Fibroblast of skin of back (primary cell): ENCODE data around the gene ASAH2.
"Not testable (repeated sequence)": the region's sequence is repeated elsewhere in the genome, so short reads cannot be mapped to it uniquely, and the experiment has no call there.

Source experiments
- DNase-seq: peaks from one replicate; pipeline ENCODE4 v3.0.0-alpha.2; 2013

The ASAH2 gene

DNA sequence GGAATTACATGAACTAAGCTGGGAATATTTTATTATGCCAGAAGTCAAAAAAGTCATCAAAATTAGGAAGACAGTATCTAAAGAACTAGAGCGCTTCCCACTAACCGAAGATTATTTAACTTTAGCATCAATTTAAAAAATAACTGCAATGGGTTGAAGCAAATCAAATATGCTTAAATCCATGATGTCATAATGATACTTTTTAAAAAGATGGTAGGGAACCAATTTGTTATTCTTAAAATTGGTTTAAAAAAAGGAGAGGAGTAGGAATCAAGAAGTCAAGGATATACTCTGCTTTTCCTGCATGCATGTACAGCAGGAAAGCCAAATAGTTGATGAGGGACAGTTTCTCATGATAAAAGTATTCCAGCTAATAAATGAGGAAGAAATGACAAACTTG, 3.2 kb upstream of the ASAH2 start:
- DNase-seq: no peak

DNA sequence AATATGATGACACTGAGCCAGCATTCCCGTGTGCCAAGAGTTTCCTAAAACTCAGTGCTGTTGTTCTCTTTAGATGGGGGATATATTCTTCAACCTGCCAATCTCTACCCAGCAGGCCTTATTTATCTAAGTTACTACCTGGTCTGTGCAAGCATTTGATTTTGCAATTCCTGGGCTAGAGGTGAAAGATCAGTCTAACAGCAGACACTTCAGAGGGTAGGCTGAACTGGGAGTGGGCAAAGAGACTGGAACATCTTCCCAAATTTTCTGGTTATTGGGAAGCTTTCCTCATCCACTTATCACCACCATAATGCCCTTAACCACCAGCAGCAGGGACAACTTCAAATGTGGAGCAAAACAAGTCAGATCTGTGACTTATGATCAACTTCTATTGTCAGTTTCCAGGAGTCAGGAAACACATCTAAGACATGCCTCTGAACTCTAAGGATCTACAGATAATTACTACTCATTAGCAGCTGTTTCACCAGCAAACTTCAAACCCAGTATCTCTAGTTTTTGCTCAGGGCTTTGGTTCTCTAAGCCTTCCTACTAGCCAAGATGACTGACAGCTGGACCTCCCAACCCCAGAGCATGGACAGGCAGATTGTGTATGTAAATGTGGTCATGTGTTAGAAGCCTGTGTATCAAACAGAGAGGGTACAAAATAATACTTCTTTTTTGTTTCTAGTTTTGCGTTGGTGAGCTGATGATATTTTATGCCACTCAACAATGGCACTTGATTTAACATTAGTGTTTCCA, 1.0 kb downstream of the ASAH2 start:
- DNase-seq: no peak

DNA sequence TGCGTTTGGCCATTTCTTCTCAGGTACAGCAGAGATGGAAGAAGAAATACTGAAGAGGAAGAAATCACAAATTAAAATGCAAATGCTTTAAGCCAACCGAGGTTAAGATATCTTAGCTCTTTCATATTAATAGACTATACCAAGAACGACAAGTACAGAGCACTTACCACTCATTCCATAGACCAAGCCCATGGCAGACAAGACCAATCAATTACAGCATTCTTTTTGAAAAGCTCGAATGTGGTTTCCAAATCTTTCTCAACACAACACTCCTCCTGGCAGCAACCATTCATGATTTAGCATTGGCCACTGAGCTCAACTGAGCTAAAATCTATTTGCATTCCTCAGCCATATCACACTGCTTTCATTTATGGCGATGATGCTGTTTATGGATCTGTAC, 2.7 kb downstream of the ASAH2 start:
- DNase-seq: no peak

DNA sequence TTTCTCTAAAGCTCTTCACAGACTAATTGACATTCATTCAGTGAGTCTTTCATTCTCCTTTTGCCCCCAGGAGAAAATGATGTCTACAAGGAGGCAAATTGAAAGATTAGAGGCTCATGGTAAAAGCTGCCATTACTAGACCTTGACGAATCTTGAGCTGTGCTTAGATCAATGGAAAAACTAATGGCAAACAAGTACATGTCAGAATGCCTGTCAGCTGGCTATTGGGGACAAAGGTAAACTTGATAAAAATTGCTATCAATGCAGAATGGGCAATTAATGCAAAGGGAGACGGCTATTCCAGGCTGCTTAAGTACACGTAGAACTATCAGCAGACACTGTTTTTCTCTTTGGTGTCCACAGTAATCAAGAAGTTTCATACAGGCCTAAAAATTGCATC, 3.3 kb downstream of the ASAH2 start:
- no peak for DNase-seq

DNA sequence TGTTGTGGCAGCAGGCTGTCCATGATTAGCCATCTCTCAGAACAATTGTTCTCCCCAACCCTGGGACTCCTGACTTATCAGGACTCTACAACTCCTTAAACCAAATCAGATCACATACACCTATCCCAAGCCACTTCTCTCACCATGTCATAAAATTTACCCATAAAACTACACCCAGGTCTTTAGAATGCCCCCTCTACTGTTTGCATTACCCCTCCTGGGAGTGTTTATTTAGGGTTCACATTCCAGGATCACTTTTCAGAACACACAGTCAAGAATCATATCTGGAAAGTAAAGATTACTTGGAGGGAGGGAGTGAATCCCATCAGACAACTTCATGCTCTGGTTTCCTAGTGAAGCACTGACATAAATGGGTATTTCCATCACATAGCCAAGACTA, 7.1 kb downstream of the ASAH2 start:
- no peak for DNase-seq

DNA sequence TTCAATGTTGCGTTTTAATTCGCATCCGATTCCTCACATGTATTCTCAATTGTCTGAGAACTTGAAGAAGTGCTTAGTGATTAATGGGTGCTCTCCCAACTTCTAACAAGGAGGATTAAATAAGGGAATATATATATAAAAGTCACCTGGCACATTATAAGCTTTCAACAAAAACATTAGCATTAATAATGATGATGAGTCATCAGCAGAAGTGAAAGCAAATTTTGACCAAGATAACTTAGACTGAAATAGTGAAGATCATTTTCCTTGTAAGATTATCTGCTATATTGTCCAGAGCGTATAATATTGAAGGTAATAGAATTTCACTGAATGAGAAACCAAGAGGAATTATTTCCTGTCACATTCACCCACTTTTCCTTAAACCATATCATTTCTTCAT, 8.5 kb downstream of the ASAH2 start:
- DNase-seq: no peak

DNA sequence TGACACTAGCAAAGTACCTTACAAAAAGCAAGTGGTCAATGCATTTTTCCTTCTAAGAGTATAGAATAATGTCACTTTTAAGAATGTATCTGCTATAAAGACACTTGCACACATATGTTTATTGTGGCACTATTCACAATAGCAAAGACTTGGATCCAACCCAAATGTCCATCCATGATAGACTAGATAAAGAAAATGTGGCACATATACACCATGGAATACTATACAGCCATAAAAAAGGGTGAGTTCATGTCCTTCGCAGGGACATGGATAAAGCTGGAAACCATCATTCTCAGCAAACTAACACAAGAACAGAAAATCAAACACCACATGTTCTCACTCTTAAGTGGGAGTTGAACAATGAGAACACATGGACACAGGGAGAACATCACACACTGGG, 9.8 kb downstream of the ASAH2 start:
- DNase-seq: not testable (repeated sequence)

DNA sequence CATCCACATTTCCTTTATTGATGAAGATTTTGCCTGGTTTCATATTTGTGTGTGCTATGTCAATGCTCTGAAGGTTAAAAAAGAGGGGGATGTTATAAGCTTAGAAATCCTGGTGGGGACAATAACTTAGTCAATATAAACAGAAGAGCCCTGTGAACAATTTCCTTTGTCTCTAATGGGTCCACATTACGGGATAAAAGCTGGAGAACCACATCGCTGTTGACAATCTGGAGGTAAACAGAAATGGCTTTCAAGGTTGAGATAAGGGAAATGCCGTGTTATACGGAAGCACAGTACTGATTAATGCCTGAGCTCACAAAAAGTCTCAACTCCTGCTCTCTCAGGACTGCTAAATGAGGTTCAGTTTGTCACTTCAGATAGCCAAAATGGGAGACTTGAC, 16.8 kb downstream of the ASAH2 start:
- no peak for DNase-seq

DNA sequence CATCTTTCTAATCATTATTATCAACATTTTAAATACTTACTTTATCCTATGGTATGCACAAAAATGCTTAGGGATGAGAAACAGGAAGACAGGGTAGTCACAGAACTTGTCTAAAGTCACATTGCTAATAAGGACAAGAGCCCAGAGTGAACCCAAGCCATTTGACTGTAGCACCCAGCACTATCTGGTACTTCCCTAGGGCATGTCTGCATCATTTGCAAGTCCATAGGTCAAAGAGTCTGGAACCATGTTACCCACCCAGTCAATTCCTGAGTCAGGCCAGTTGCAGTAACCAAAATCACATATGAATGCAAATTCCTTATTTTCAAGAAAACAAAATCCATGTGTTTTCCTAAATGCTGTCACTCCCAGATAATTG, 19.1 kb downstream of the ASAH2 start:
- no peak for DNase-seq

DNA sequence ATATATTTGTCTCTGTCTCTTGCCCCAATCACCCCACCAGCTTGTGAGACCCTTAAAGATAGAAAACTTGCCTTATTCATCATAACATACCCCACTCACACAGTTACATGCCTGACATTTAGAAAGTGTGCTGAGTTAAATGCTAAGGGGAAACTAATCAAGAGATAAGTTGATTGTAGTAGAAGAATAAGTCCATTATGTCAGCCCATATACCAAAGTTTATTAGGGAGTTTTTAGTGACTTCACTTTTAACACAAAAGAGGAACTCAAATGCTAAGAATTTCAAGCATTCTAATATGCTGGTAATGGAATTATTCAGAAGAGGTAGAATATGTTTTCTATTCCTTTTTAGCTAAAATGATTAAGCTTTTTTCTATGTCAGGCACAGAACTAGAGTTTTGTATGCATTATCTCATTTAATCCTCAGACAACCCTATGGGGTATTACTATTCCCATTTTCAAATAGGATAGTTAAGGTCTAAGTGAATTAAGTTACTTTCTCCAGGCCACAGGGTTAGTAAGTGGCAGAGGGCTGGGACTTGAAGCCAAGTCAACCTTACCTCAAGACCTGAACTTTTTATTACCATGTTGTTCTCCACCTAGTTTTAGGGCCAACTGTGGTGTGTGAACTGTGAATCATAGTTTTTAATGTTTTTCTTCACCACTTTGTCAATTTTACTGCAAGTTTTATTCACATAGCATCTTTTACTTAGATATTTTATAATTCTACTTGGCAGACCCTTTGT, 19.6 kb downstream of the ASAH2 start:
- no peak for DNase-seq

DNA sequence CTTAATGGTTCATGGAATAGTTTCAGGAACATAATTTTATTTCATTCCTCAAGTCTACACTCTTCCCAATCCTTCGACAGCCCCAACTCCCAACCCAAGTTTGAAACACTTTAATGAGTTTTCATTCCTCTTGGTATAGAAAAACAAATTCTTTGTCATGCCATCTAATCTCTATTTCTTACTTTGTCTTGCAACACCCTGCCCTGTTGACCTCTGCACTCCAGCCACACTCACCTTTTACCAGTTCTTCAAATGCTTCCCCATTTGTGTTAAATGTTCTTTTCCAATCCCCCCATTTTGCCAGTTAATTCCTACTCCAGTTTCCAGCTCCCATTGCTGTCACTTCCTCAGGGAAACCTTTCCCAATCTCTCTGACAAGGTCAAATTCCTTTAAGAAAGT, 21.9 kb downstream of the ASAH2 start:
- no peak for DNase-seq

DNA sequence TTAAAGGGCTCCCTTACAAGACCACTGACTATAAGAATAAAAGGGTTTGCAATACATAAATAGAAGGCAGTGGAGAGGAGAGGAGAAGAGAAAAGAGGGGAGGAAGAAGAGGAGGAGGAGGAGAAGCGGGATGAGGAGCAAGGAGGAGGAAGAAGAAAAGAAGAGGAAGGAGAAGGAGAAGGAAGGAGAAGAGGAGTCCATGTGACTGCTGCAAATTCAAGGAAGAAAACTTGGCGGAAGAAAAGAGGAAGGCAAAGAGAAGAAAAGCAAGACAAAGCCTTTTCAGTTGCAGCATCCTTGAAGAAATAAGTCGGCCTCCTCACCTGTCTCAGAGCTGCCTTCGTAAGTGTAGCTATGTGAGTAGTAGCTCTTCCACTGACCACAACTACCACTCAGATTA, 22.6 kb downstream of the ASAH2 start:
- no peak for DNase-seq

DNA sequence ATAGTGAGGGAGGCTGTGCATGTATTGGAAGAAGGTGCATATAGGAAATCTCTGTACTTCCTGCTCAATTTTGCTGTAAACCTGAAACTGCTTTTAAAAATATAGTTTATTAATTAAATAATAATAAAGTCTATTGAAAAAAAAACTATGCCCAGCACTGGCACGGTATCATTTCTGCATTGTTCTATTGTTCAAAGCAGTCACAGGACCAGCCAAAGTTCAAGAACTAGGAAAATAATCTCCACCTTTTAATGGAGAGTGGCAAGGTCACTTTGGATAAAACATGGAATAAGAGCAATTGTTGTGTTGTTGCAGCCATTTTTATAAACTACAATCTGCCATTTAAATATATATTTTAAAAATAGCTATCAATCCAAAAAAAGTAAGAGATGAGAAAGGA, 24.7 kb downstream of the ASAH2 start:
- DNase-seq: no peak

DNA sequence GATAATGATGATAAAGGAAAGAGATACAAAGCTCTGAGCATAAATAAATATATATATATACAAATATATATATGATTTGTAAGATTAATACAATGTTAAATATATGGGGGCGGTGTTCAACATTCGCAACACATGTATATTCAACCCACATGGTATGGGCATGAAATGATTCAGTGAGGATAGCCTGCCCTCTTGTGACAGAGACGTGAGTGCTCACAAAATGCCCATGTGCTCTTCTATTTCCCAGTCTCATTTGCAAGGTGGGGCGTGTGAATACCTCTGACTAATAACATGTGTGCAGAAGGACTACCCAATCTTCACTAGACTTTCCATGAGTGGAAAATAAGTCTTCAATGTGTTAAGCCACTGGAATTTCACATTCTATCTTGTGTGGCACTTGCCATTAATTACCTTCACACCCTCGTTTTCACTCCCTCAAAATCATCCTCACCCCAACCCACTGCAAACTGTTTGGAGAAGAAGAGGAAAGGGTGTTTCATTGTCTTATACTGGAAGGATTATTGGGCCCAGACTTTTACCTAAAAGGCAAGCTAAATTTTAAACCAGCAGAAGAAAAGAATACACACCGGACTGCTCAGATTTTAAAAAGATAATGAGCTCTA, 26.9 kb downstream of the ASAH2 start:
- DNase-seq: peak; percentile 72

DNA sequence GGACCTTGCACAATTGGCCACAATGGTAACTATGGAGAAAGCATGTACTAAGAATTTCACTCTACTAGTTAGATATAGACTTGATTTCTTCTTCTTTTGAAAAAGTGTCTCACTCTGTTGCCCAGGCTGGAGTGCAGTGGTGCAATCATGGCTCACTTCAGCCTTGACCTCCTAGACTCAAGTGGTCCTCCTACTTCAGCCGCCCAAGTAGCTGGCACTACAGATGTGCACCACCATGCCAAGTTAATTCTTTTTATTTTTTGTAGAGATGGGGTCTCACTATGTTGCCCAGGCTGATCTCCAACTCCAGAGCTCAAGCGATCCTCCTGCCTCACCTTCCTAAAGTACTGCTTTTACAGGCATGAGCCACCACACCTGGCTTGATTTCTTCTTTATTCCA, 29.1 kb downstream of the ASAH2 start:
- no peak for DNase-seq

DNA sequence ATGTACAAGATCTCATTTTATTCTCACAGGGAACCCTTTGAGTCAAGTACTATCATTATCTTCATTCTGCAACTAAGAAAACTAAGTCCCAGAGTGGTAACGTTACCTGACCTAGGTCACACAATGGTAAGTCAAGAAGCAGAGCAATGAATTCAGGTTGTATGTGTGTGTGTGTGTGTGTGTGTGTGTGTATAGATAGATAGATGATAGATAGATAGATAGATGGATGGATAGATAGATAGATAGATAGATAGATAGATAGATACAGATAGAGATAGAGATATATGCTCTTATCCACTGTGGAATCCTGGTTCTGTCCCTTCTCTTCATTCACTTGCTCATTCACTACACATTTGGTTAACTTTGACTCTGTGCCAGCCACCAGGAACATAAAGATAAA, 29.8 kb downstream of the ASAH2 start:
- no peak for DNase-seq

DNA sequence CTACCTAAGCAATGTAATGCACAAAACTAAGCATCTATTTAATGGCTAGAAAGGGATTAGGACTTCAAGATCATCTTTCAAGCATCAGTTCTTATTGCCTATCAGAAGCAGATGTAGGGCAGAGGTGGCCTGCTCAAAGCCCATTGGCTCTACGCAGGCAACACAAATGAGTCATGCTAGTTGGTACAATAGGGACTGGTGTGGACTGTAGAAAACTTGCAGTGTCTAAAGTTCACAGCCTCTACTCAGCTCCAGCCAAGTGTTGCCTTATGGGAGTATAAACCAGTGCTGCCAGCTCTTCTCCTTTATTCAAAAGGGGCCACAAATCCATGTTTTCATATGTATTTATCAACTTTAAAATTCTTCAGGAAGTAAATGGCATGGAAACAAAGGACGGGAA, 31.7 kb downstream of the ASAH2 start:
- DNase-seq: no peak

DNA sequence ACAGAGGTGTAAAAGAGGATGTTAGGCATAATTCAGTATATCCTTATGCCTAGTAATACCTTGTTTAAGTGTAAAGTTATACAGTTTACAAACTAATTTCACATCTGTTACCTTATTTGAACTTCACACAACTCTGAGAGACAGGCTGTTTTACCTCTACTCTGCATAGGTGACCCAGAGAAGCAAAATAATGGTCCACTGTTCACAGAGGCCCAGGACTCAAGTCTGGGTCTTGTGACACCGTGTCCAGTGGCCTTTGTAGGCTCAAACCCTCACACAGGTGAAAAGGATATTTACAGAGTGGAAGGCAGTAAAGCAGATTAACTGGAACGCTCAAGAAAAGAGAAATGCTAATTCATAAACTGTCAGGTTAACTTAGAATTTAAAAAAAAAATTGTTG, 32.1 kb downstream of the ASAH2 start:
- no peak for DNase-seq

DNA sequence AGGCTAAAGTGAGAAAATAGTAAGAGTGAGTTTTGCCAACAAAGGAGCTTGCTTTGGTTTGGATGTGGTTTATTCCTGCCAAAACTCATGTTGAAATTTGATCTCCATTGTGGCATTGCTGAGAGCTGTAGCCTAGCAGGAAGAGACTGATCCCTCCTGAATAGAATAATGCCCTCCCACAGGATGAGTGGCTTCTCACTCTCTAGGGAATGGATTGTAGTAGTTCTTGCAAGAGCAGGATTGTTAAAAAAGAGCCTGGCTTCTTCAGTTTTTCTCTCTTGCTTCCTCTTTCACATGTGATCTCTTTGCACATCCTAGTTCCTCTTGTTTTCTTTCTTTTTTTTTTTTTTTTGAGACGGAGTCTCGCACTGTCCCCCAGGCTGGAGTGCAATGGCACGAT, 34.4 kb downstream of the ASAH2 start:
- DNase-seq: peak; percentile 30

DNA sequence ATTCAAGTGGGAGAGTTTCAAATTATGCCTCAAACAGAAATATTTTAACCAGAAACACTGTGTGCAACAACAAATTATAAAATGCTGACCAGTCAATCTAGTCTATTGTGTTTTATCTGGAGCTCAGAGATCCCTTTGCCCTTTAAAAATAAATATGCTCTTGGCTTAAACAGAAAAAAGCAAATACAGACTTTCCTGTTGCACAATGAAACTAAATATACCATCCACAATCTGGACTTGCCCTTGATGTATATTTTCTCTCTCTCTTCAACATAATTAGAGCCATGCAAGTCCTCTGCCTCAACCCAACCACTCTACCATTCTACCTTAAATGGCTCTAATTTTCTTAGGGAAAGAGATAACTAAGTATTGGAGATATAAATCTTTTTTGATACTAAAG, 34.9 kb downstream of the ASAH2 start:
- DNase-seq: no peak

DNA sequence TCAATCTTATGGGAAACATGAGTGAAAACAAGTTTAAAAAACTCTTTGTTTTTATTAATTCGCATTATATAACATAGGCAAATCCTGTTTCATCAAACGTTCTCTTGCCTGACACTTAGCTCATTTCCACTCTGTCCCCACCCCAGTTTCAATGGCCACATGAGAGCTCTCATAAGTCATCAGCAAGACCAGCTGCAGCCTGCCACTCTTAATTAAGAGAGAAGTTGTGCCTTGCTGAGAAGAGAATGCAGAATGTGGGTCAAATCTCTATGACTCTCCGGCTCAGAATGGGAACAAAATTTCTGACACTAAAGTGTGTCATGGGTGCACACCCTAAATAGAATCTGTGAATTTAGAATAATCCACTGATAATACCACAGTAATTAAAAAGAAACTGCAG, 39.6 kb downstream of the ASAH2 start:
- no peak for DNase-seq

DNA sequence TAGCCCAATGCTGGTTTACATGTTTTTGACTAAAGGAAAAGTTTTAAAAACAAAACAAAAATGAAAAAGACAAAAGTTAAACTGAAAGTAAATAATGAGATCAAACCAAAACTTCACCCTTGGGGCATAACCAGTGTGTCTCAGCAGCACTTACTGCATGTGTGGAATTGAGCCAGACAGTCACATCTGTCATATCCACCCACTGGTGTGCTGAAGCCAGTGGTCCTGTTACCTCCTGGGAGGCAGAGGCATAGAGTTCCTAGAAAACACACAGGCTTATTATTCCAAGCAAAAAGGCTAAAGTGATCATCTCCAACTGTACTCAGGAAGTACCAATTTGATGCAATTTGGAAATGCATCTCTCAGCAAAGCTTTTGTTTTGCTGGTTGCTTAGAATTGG, 40.4 kb downstream of the ASAH2 start:
- no peak for DNase-seq
